Neural cell (in vitro differentiated cells): ENCODE measurements around the gene HEATR5B. TPM values are rescaled to one million over a fixed set of nuclear protein-coding genes. Genes with fewer than 3 reads are reported as not detected.

Experiments
- H2AFZ ChIP-seq: fragments of 200-600, 300-800 bp; sonication (generic), shearing (Covaris generic); 2 replicates; pipeline ENCODE4 v1.6.0; 2014; ENCODE audit warnings: low read depth, mild to moderate bottlenecking, antibody characterized with exemption, low read length, moderate library complexity
- H3F3A ChIP-seq: fragments of 200-600 bp; shearing (Covaris generic); 2 replicates; pipeline ENCODE4 v1.6.1; 2016; ENCODE audit warnings: mild to moderate bottlenecking, moderate library complexity, mixed read lengths, antibody characterized with exemption, low read length; ENCODE audit not compliant: insufficient read depth, poor library complexity, severe bottlenecking
- H3K27ac ChIP-seq: fragments of 200-600, 300-800 bp; sonication (generic), shearing (Covaris generic); 2 replicates; pipeline ENCODE4 v1.5.1; 2014; ENCODE audit warnings: mild to moderate bottlenecking, low read length, moderate library complexity
- H3K27me3 ChIP-seq: fragments of 300-800, 200-600 bp; sonication (generic), shearing (Covaris generic); 2 replicates; pipeline ENCODE4 v1.6.0; 2014; ENCODE audit warnings: mild to moderate bottlenecking, low read depth, low read length, moderate library complexity; ENCODE audit not compliant: insufficient read depth
- H3K36me3 ChIP-seq: fragments of 300-800, 200-600 bp; sonication (generic), shearing (Covaris generic); 2 replicates; pipeline ENCODE4 v1.5.1; 2014; ENCODE audit warnings: mild to moderate bottlenecking, antibody characterized with exemption, low read length, moderate library complexity; ENCODE audit not compliant: insufficient read depth
- H3K4me2 ChIP-seq: fragments of 300-800, 200-600 bp; sonication (generic), shearing (Covaris generic); 2 replicates; pipeline ENCODE4 v1.6.0; 2014; ENCODE audit warnings: mild to moderate bottlenecking, low read length
- H3K4me3 ChIP-seq: fragments of 300-800, 200-600 bp; sonication (generic), shearing (Covaris generic); 2 replicates; pipeline ENCODE4 v1.5.1; 2014; ENCODE audit warnings: mild to moderate bottlenecking, low read length, moderate library complexity
- H3K79me2 ChIP-seq: fragments of 200-600 bp; shearing (Covaris generic); replicated peaks from 2 replicates; pipeline ENCODE4 v1.6.0; 2014; ENCODE audit warnings: mild to moderate bottlenecking, low read length, moderate library complexity; ENCODE audit not compliant: insufficient read depth
- H3K9ac ChIP-seq: fragments of 300-800, 200-600 bp; sonication (generic), shearing (Covaris generic); 2 replicates; pipeline ENCODE4 v1.6.1; 2016; ENCODE audit warnings: mild to moderate bottlenecking, low read length, mixed read lengths
- H3K9me2 ChIP-seq: fragments of 200-600 bp; shearing (Covaris generic); 2 replicates; pipeline ENCODE4 v1.6.1; 2016; ENCODE audit warnings: mild to moderate bottlenecking, low read length, mixed read lengths; ENCODE audit not compliant: insufficient read depth
- H3K9me3 ChIP-seq: fragments of 200-600, 300-800 bp; sonication (generic), shearing (Covaris generic); 2 replicates; pipeline ENCODE4 v1.6.1; 2016; ENCODE audit warnings: mild to moderate bottlenecking, mixed run types, low read length, moderate library complexity, mixed read lengths
- H4K20me1 ChIP-seq: fragments of 200-600 bp; shearing (Covaris generic); 2 replicates; pipeline ENCODE4 v1.6.1; 2016; ENCODE audit warnings: mild to moderate bottlenecking, mixed run types; ENCODE audit not compliant: insufficient read depth
- EP300 ChIP-seq: fragments of 450-650 bp; conservative IDR thresholded peaks from 2 replicates; pipeline ENCODE4 v1.6.1; 2014; ENCODE audit warnings: antibody characterized with exemption, mild to moderate bottlenecking, moderate library complexity; ENCODE audit not compliant: poor library complexity, severe bottlenecking
- EZH2 ChIP-seq: fragments of 200-600, 300-800 bp; shearing (Covaris generic), sonication (generic); IDR thresholded peaks from 2 replicates; pipeline ENCODE4 v1.6.1; 2014; ENCODE audit warnings: antibody characterized with exemption, low read length, borderline replicate concordance, mild to moderate bottlenecking; ENCODE audit not compliant: insufficient read depth, poor library complexity, severe bottlenecking
- MXI1 ChIP-seq: fragments of 450-650 bp; conservative IDR thresholded peaks from 2 replicates; pipeline ENCODE4 v1.6.1; 2014; ENCODE audit warnings: antibody characterized with exemption, mild to moderate bottlenecking; ENCODE audit not compliant: poor library complexity, severe bottlenecking
- POLR2AphosphoS5 ChIP-seq: IDR thresholded peaks from 2 replicates; pipeline ENCODE4 v1.6.1; 2012
- RAD21 ChIP-seq: fragments of 450-650 bp; conservative IDR thresholded peaks from 2 replicates; pipeline ENCODE4 v1.6.1; 2014; ENCODE audit warnings: antibody characterized with exemption, mild to moderate bottlenecking, moderate library complexity
- SMC3 ChIP-seq: fragments of 450-650 bp; conservative IDR thresholded peaks from 2 replicates; pipeline ENCODE4 v1.6.1; 2014; ENCODE audit warnings: antibody characterized with exemption, mild to moderate bottlenecking, moderate library complexity; ENCODE audit not compliant: poor library complexity
- TAF1 ChIP-seq: IDR thresholded peaks from 2 replicates; pipeline ENCODE4 v1.6.1; 2012; ENCODE audit warnings: low read depth
- polyA plus RNA-seq: library from polyadenylated mRNA; depleted of rRNA; stranded (reverse); fragments of >200 nt; gene quantifications from 2 replicates; pipeline ENCODE4 v1.2.3, GENCODE V29; 2014
- TF ChIP-seq, protein P1 (sequence below): fragments of 450-650 bp; IDR thresholded peaks from 2 replicates; pipeline ENCODE4 v1.5.1; 2014; ENCODE audit warnings: antibody characterized with exemption, mild to moderate bottlenecking, moderate library complexity; ENCODE audit not compliant: poor library complexity, severe bottlenecking
- TF ChIP-seq, protein P2 (sequence below): IDR thresholded peaks from 2 replicates; pipeline ENCODE4 v1.6.1; 2012; ENCODE audit warnings: borderline replicate concordance

HEATR5B gene
- polyA plus RNA-seq, 1 donor from 2014 or later = 46.0 TPM

DNA sequence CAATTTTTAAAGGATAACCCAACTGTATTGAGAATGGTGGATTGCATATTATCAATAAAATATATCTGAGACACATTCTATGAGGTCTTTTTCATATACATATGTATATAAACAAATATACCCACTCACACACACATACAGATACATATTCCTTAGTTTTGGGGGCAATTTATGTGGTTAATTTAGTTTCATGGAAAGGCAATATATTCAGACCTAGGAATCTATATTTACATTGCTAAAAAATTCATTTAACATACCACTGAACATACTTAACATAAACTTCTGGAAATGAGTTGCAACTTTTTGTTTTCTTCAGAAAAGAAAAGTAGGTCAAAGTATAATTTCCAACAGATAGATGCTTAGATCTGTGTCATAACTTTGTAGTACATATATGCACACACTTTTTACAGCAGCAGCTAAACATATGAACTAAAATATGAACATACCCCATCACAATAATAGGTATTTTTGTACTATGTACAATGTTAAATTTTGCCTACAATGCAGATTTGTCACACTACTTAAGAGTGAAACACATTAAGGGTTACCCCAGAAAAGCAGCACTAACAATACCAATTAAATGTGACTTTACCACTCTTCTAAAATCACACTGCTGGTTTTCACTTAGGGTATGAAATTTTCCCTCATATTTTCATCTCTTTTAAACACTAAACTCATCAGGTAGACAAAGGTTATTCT is 23.0 kb downstream of the HEATR5B start:
- Histone ChIP-seq H2AFZ (no peak overlapping the region), H3K27ac (no peak overlapping the region), H3K79me2 (no peaks in the 10 kb centered on the region), H3K27me3 (no peaks in the 10 kb centered on the region), H3F3A (no peaks in the 10 kb centered on the region), H4K20me1 (no peaks in the 10 kb centered on the region), H3K9ac (no peak overlapping the region), H3K9me2 (no peaks in the 10 kb centered on the region), H3K4me2 (no peak overlapping the region), H3K4me3 (no peak overlapping the region), H3K36me3 (peaks cover 16% of the 10 kb centered on the region), H3K9me3 (no peaks in the 10 kb centered on the region)
- TF ChIP-seq, protein P1, sequence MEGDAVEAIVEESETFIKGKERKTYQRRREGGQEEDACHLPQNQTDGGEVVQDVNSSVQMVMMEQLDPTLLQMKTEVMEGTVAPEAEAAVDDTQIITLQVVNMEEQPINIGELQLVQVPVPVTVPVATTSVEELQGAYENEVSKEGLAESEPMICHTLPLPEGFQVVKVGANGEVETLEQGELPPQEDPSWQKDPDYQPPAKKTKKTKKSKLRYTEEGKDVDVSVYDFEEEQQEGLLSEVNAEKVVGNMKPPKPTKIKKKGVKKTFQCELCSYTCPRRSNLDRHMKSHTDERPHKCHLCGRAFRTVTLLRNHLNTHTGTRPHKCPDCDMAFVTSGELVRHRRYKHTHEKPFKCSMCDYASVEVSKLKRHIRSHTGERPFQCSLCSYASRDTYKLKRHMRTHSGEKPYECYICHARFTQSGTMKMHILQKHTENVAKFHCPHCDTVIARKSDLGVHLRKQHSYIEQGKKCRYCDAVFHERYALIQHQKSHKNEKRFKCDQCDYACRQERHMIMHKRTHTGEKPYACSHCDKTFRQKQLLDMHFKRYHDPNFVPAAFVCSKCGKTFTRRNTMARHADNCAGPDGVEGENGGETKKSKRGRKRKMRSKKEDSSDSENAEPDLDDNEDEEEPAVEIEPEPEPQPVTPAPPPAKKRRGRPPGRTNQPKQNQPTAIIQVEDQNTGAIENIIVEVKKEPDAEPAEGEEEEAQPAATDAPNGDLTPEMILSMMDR = no peak
- TF ChIP-seq, protein P2, sequence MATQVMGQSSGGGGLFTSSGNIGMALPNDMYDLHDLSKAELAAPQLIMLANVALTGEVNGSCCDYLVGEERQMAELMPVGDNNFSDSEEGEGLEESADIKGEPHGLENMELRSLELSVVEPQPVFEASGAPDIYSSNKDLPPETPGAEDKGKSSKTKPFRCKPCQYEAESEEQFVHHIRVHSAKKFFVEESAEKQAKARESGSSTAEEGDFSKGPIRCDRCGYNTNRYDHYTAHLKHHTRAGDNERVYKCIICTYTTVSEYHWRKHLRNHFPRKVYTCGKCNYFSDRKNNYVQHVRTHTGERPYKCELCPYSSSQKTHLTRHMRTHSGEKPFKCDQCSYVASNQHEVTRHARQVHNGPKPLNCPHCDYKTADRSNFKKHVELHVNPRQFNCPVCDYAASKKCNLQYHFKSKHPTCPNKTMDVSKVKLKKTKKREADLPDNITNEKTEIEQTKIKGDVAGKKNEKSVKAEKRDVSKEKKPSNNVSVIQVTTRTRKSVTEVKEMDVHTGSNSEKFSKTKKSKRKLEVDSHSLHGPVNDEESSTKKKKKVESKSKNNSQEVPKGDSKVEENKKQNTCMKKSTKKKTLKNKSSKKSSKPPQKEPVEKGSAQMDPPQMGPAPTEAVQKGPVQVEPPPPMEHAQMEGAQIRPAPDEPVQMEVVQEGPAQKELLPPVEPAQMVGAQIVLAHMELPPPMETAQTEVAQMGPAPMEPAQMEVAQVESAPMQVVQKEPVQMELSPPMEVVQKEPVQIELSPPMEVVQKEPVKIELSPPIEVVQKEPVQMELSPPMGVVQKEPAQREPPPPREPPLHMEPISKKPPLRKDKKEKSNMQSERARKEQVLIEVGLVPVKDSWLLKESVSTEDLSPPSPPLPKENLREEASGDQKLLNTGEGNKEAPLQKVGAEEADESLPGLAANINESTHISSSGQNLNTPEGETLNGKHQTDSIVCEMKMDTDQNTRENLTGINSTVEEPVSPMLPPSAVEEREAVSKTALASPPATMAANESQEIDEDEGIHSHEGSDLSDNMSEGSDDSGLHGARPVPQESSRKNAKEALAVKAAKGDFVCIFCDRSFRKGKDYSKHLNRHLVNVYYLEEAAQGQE = no peak
- TF ChIP-seq RAD21 = no peak
- TF ChIP-seq MXI1 = no peak
- TF ChIP-seq SMC3 = no peak
- TF ChIP-seq EP300 = no peak
- TF ChIP-seq EZH2 = no peak
- TF ChIP-seq POLR2AphosphoS5 = no peak
- TF ChIP-seq TAF1 = no peak

DNA sequence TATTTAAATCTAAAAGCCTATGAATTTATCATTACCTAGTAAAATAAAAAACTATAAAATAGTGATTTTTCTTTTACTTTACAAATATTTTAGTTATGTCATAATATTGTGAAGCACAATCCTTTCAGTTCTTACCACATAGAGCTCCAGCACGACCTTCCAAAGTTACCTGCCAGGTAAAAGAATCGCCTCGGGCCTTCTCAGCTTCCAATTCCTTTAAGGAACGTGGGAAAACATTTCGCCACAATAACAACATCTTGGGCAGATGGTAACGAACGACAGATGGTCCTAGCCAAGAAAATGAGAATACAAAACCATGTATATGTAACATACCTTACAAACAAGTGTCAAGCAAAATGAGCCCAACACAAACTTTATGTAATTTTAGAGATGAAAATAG is 23.7 kb downstream of the HEATR5B start:
- Histone ChIP-seq H4K20me1 (no peaks in the 10 kb centered on the region), H3K4me2 (no peak overlapping the region), H3F3A (no peaks in the 10 kb centered on the region), H3K9ac (no peak overlapping the region), H3K79me2 (no peaks in the 10 kb centered on the region), H3K9me2 (no peaks in the 10 kb centered on the region), H3K36me3 (peaks cover 16% of the 10 kb centered on the region), H2AFZ (no peak overlapping the region), H3K27me3 (no peaks in the 10 kb centered on the region), H3K4me3 (no peak overlapping the region), H3K9me3 (no peaks in the 10 kb centered on the region), H3K27ac (no peak overlapping the region)
- TF ChIP-seq POLR2AphosphoS5 (no peak), TAF1 (no peak), SMC3 (no peak)
- TF ChIP-seq, protein P2 = no peak
